ENCODE data around the gene WDR36.

The WDR36 gene

DNA sequence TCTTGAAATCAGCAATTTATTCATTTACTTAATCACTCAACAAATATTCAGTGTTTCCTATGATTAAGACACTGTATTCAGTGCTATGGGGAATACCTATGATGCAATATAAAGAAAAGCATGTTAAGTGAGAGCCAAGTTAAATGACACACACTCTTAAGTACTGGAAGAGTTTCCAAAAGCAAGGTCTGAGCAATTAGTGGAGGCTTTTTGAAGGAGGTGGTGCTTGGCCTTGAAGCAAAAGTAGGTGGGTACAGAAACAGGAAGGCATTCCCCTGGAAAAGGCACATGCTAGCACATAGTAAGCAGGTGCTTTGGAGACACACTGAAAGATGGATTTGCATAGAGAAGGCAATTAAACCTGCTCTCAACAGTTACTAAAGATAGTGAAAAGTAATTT is 16.6 kb upstream of the WDR36 start:
- no peak overlapping the region for H3K27ac Mint-ChIP-seq
- H3K4me3 Mint-ChIP-seq = no peak overlapping the region
- H3K4me1 Mint-ChIP-seq (ENCODE audit: low read depth) = peaks cover 33% of the 10 kb centered on the region
- H3K36me3 Mint-ChIP-seq (ENCODE audit: low read depth) = peaks cover 2% of the 10 kb centered on the region
- DNase-seq = no peak
- H3K9me3 Mint-ChIP-seq = no peaks in the 10 kb centered on the region
- peaks cover 76% of the 10 kb centered on the region for H3K27me3 Mint-ChIP-seq

GRCh38 chr5:111076091-111076490 is 16.1 kb upstream of the WDR36 start:
- Mint-ChIP-seq H3K4me3 (no peak overlapping the region), H3K27me3 (peaks cover 74% of the 10 kb centered on the region), H3K36me3 (ENCODE audit: low read depth) (peaks cover 2% of the 10 kb centered on the region), H3K4me1 (ENCODE audit: low read depth) (peaks cover 27% of the 10 kb centered on the region), H3K27ac (no peak overlapping the region), H3K9me3 (no peaks in the 10 kb centered on the region)
- DNase-seq = no peak

DNA sequence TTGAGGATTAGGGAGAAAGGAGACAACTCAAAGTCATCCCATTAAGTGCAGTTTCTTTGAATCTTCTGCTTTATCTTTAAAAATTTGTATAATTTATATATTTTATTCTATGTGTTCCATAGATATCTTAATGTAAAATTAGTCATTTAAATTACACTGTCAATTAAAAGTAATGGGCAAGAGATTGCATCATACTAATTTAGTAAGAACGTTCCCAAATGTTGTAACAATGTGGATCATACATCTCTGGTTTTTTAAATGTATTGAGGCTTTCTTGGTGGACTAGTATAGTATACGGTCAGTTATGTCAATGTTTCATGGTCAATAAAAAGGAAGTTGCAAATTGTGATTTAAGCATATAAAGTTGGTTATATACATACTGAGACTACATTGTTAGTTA is 14.5 kb upstream of the WDR36 start:
- Mint-ChIP-seq H3K27ac (no peak overlapping the region), H3K9me3 (no peaks in the 10 kb centered on the region), H3K27me3 (peaks cover 72% of the 10 kb centered on the region), H3K4me1 (ENCODE audit: low read depth) (peaks cover 23% of the 10 kb centered on the region), H3K4me3 (no peak overlapping the region), H3K36me3 (ENCODE audit: low read depth) (peaks cover 2% of the 10 kb centered on the region)
- DNase-seq = no peak

GRCh38 chr5:111079846-111080245 is 12.3 kb upstream of the WDR36 start:
- Mint-ChIP-seq H3K4me1 (ENCODE audit: low read depth) (peaks cover 8% of the 10 kb centered on the region), H3K27me3 (peaks cover 67% of the 10 kb centered on the region), H3K36me3 (ENCODE audit: low read depth) (no peaks in the 10 kb centered on the region), H3K9me3 (no peaks in the 10 kb centered on the region), H3K4me3 (no peak overlapping the region), H3K27ac (no peak overlapping the region)
- no peak for DNase-seq

DNA sequence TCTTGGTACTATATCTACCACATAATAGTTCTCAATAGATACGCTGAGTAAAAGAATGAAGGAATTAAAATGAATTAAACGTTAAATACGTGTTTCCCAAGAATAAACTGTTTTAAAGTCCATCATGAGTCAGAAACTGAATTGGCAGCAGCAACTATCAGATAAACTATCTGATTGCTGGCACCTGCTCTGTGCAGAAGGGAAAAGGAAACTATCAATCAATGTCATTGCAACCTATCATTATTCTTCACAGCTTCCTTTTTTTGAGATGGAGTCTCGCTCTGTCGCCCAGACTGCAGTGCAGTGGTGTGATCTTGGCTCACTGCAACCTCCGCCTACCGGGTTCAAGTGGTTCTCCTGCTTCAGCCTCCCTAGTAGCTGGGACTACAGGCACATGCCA is 8.8 kb upstream of the WDR36 start:
- Mint-ChIP-seq H3K4me1 (ENCODE audit: low read depth) (no peaks in the 10 kb centered on the region), H3K36me3 (ENCODE audit: low read depth) (no peaks in the 10 kb centered on the region), H3K27me3 (peaks cover 47% of the 10 kb centered on the region), H3K27ac (no peak overlapping the region), H3K9me3 (no peaks in the 10 kb centered on the region), H3K4me3 (no peak overlapping the region)
- no peak for DNase-seq

DNA sequence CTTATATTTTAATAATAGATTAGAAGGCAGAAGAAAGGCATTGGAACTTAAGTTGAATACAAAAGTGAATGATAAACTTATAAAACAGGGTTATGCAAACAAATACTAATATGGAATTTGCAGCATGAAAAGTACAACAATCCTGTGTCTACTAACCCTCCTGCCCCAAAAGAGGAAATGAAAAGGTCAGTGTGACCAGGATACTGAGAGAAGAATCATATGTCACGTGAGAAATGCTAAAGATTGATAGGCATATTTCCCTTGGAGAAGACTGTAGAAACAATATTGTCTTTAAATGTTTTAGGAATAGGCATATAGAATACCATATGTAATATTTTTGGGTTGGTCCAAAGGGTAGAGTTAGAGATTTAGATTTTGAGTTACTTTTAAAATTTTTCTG is 3.8 kb downstream of the WDR36 start:
- peaks cover 56% of the 10 kb centered on the region for H3K4me1 Mint-ChIP-seq (ENCODE audit: low read depth)
- H3K9me3 Mint-ChIP-seq = peaks cover 2% of the 10 kb centered on the region

GRCh38 chr5:111099058-111099778 is 7.1 kb downstream of the WDR36 start:
- Mint-ChIP-seq H3K36me3 (ENCODE audit: low read depth) (peaks cover 92% of the 10 kb centered on the region), H3K9me3 (no peaks in the 10 kb centered on the region), H3K27ac (no peak overlapping the region), H3K27me3 (no peaks in the 10 kb centered on the region), H3K4me1 (ENCODE audit: low read depth) (peaks cover 34% of the 10 kb centered on the region), H3K4me3 (no peak overlapping the region)
- DNase-seq = no peak

More for the DNA sequence above, 3.8 kb downstream of the WDR36 start:
- H3K27ac Mint-ChIP-seq = no peak overlapping the region
- H3K27me3 Mint-ChIP-seq = peaks cover 3% of the 10 kb centered on the region
- H3K4me3 Mint-ChIP-seq = no peak overlapping the region
- DNase-seq = no peak
- peaks cover 83% of the 10 kb centered on the region for H3K36me3 Mint-ChIP-seq (ENCODE audit: low read depth)

- no peak for DNase-seq
- Mint-ChIP-seq H3K27ac (peak overlapping the region; percentile 37), H3K27me3 (no peaks in the 10 kb centered on the region), H3K4me3 (no peak overlapping the region), H3K36me3 (ENCODE audit: low read depth) (peaks cover 91% of the 10 kb centered on the region), H3K4me1 (ENCODE audit: low read depth) (peaks cover 13% of the 10 kb centered on the region), H3K9me3 (no peaks in the 10 kb centered on the region)
Measured at GRCh38 chr5:111106320-111106948, 14.3 kb downstream of the WDR36 start.

GRCh38 chr5:111107371-111107770 is 15.2 kb downstream of the WDR36 start:
- no peak for DNase-seq
- peaks cover 13% of the 10 kb centered on the region for H3K4me1 Mint-ChIP-seq (ENCODE audit: low read depth)
- H3K27me3 Mint-ChIP-seq = no peaks in the 10 kb centered on the region
- no peaks in the 10 kb centered on the region for H3K9me3 Mint-ChIP-seq
- H3K4me3 Mint-ChIP-seq = no peak overlapping the region
- no peak overlapping the region for H3K27ac Mint-ChIP-seq
- peaks cover 92% of the 10 kb centered on the region for H3K36me3 Mint-ChIP-seq (ENCODE audit: low read depth)

DNA sequence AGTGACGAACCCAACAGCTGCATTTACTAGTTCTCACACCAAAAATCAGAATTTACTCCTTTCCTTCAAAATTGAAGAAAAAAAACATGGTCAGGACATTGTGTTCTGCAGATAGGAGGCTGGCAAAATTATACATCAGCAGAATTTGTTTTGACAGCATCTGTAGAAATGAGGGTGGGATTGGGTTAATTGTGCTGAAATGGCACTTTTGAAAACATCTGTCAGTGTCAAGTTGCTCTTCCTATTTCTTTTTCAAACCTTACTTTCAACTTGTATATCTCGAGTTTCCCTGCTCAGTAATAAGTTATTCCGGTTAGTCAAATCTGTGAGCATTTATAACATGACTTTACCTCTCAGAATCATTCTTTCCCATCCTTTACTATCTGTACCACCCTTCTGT is 19.8 kb downstream of the WDR36 start:
- H3K27ac Mint-ChIP-seq = no peak overlapping the region
- DNase-seq = no peak

DNA sequence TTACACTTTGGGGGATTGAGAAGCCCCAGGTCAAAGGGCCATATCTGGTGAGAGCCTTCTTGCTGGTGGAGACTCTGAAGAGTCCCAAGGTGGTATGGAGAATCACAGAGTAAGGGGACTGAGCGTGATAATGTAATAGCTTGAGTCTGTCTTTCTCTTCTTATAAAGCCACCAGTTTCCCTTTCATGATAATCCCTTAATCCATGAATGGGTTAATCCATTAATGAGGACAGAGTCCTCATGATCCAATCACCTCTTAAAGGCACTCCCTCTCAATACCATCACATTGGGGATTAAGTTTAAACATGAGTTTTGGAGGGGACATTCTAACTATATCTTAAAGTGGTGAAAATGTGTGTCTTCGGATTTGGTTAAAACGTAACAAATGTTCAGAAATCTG is 21.5 kb downstream of the WDR36 start:
- DNase-seq = no peak
- Mint-ChIP-seq H3K4me3 (no peak overlapping the region), H3K27ac (peak overlapping the region; percentile 30), H3K9me3 (no peaks in the 10 kb centered on the region), H3K4me1 (ENCODE audit: low read depth) (peaks cover 21% of the 10 kb centered on the region), H3K27me3 (no peaks in the 10 kb centered on the region), H3K36me3 (ENCODE audit: low read depth) (peaks cover 85% of the 10 kb centered on the region)

More for the DNA sequence above, 19.8 kb downstream of the WDR36 start:
- Mint-ChIP-seq H3K27me3 (no peaks in the 10 kb centered on the region), H3K4me3 (no peak overlapping the region), H3K36me3 (ENCODE audit: low read depth) (peaks cover 87% of the 10 kb centered on the region), H3K4me1 (ENCODE audit: low read depth) (peaks cover 16% of the 10 kb centered on the region), H3K9me3 (no peaks in the 10 kb centered on the region)

DNA sequence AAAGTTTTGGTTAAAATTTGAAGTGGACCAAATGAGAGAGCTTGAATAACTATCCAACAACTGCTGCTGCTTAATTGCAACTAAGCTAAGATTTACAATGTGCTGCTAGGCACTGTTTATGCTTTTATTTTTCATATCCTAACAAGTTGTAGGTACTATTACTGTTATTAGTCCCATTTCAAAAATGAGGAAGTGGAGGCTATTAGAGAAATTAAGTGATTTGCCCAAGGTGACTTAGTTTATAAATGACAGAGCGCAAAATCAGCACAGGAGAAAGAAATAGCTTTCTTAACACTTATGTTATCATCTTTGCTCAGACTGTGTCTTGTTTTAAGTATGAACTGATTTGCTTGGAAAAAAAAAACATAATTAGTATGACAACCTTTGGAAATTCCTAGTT is 23.1 kb downstream of the WDR36 start:
- Mint-ChIP-seq H3K9me3 (no peaks in the 10 kb centered on the region), H3K27ac (no peak overlapping the region), H3K4me1 (ENCODE audit: low read depth) (peaks cover 31% of the 10 kb centered on the region), H3K4me3 (no peak overlapping the region), H3K36me3 (ENCODE audit: low read depth) (peaks cover 84% of the 10 kb centered on the region), H3K27me3 (no peaks in the 10 kb centered on the region)
- DNase-seq = no peak

DNA sequence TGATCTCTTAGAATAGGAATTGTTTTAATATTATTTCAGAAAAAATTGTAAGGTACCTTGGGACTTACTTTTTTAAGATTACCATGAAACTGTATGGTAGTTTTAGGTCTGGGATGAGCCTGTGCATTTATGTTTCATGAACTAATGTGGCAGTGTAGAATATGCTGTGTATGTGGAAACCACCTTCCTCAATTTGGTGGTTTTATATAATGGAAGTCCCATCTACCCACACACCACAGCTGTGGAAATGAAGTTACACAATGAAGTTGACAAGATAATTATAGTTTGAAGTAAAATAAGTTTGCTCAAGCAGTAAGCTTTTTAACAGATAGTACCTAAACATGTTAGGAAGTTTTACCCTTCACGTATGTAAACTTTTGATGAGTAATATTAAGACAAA is 24.4 kb downstream of the WDR36 start:
- Mint-ChIP-seq H3K9me3 (no peaks in the 10 kb centered on the region), H3K36me3 (ENCODE audit: low read depth) (peaks cover 84% of the 10 kb centered on the region), H3K27ac (no peak overlapping the region), H3K27me3 (no peaks in the 10 kb centered on the region), H3K4me1 (ENCODE audit: low read depth) (peaks cover 42% of the 10 kb centered on the region), H3K4me3 (no peak overlapping the region)
- DNase-seq = no peak

DNA sequence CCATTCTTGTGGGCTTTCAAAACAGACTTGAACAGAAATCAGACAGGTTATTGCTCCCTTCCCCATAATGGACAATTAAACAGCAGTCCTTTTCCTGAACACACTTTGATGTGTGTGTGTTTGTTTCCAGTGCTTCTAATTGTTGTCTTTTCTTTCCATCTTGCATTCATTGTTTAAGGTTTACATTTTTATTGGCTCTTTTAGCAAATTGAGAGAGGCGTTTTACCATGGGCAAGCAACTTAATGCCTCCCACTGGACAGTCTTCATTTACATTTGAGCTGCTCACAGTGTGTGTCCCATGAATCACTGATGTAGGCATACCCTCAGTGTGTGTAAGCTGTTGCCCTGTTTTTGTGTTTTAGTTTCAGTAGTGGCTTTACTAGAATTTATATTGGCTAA is 25.0 kb downstream of the WDR36 start:
- no peaks in the 10 kb centered on the region for H3K9me3 Mint-ChIP-seq
- H3K4me3 Mint-ChIP-seq = no peak overlapping the region
- no peaks in the 10 kb centered on the region for H3K27me3 Mint-ChIP-seq
- DNase-seq = no peak
- H3K27ac Mint-ChIP-seq = peak overlapping the region; percentile 46
- peaks cover 86% of the 10 kb centered on the region for H3K36me3 Mint-ChIP-seq (ENCODE audit: low read depth)
- peaks cover 48% of the 10 kb centered on the region for H3K4me1 Mint-ChIP-seq (ENCODE audit: low read depth)

DNA sequence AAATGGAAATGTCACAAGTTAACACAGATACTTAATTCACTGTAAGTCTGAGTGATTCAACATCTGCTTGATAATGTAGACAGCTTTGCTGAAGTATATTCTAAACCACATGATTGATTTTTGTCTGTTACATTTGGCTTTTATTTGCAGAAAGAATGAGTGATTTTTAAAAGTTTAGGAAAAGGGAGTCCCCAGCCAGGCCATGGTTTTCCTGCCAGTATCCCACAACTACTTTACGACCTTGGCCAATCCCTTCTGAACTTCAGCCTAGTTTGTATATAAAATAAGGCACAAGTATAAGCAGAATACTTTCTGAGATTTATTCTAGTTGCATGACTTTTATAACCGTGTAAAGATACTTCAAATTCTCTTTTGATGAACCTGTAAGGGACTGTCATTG is 27.1 kb downstream of the WDR36 start:
- Mint-ChIP-seq H3K4me3 (no peak overlapping the region), H3K4me1 (ENCODE audit: low read depth) (peaks cover 50% of the 10 kb centered on the region), H3K27me3 (no peaks in the 10 kb centered on the region), H3K36me3 (ENCODE audit: low read depth) (peaks cover 87% of the 10 kb centered on the region), H3K9me3 (no peaks in the 10 kb centered on the region), H3K27ac (peak overlapping the region; percentile 63)
- DNase-seq = no peak
